PC-3 (cell line): ENCODE data around the gene KCNT1.

Source experiments
- CTCF ChIP-seq: fragments of 300-600 bp; sonication (generic); conservative IDR thresholded peaks from 2 replicates; pipeline ENCODE4 v1.5.1; 2017; ENCODE audit warnings: antibody characterized with exemption, low read depth, mild to moderate bottlenecking, low read length
- EZH2 ChIP-seq: fragments of 300-600 bp; sonication (generic); IDR thresholded peaks from one replicate; pipeline ENCODE4 v1.6.1; 2017; ENCODE audit warnings: antibody characterized with exemption, mild to moderate bottlenecking, low read length; ENCODE audit not compliant: unreplicated experiment
- EZH2phosphoT487 ChIP-seq: fragments of 300-600 bp; sonication (generic); IDR thresholded peaks from 2 replicates; pipeline ENCODE4 v1.6.1; 2018; ENCODE audit warnings: mild to moderate bottlenecking, antibody characterized with exemption, low read length, borderline replicate concordance

GRCh38 chr9:135775911-135776310, 73.9 kb downstream of the KCNT1 start:
- TF ChIP-seq CTCF (no peak), EZH2phosphoT487 (no peak), EZH2 (no peak)
